HG02938 (cell line): ENCODE measurements around the gene WDR64.
"Not testable (repeated sequence)": the region's sequence is repeated elsewhere in the genome, so short reads cannot be mapped to it uniquely, and the experiment has no call there.

Experiments
- ATAC-seq: cut with Tn5 transposase; IDR thresholded peaks from one replicate; pipeline ENCODE4 v1.9.1; 2021; ENCODE audit warnings: mild to moderate bottlenecking, moderate library complexity; ENCODE audit not compliant: unreplicated experiment

The WDR64 gene

DNA sequence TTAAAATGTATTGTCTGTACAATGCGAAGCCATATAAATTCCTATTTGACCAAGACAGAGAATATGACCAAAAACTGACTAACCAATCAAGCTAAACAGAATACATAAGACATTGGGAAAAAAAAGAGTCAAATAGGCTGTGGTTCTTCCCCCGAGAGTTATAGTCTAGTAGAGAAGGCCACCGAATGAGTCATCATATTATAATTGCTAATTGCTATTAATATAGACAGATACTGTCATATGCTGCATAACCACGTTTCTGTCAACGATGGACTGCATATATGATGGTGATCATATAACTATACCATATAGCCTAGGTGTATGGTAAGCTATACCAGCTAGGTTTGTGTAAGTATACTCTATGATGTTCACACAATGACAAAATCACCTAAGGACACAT lies 82.5 kb downstream of the WDR64 start:
- no peak for ATAC-seq

DNA sequence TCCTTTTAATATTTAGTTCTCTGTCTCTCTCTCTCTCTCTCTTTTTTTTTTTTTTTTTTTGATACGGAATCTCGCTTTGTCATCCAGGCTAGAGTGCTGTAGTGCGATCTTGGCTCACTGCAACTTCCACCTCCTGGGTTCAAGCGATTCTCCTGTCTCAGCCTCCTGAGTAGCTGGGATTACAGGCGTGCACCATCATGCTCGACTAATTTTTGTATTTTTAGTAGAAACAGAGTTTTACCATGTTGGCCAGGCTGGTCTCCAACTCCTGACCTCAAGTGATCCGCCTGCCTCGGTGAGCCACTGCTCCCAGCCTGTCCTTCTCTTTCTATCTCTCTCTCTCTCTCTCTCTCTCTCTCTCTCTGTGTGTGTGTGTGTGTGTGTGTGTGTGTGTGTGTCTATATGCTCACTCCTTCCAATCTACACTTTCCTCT lies 83.4 kb downstream of the WDR64 start:
- not testable (repeated sequence) for ATAC-seq

DNA sequence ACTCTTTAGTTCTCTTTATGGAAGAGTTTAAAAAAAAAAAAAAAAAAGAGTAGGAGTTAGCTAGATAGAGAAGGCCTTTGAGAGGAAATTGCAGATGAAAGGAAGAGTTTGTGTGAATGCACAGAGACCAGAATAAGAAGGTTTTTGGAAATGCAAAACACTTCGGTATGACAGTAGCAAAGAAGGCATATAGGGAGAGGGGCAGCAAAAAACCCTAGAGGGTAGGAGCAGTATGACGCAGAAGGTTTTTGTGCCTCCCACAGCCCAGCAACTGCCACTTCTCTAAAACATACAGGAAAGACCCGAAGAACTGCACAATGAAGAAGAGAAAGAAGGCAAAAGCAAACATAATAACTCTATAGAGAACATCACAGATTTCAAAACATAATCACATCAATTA lies 84.3 kb downstream of the WDR64 start:
- ATAC-seq: no peak

GRCh38 chr1:241738284-241739078 lies 86.4 kb downstream of the WDR64 start:
- ATAC-seq: no peak

DNA sequence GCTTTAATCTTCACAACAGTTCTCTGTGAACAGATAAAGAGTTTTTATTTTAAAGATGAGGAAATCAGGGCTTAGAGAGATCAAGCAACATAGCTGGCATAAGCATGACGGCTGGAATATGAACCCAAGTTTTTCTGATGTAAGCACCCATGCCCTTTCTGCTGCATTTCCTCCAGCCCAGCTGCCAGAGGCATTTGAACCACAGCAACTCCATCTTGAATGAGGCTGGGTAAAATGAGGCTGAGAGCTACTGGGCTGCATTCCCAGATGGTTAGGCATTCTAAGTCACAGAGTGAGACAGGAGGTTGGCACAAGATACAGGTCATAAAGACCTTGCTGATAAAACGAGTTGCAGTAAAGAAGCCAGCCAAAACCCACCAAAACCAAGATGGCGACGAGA lies 90.0 kb downstream of the WDR64 start:
- ATAC-seq: no peak

DNA sequence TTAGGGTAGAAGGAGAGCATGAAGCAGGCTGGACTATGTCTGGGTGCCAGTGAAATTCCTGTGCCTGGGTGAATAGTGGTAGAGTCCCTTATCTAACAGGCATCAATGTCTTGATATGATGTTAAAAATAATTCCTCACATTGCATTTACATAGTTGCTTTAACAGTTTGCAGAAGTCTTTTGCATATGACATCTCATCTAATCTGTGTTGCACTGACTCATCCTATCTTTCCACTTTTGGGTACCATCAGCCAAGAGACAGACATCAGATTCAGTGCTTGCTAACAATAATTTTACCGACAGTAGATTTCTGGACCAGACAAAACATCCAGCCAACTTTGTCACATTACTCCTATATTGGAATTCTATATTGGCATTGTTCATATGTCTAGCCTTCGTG lies 92.5 kb downstream of the WDR64 start:
- ATAC-seq: no peak

DNA sequence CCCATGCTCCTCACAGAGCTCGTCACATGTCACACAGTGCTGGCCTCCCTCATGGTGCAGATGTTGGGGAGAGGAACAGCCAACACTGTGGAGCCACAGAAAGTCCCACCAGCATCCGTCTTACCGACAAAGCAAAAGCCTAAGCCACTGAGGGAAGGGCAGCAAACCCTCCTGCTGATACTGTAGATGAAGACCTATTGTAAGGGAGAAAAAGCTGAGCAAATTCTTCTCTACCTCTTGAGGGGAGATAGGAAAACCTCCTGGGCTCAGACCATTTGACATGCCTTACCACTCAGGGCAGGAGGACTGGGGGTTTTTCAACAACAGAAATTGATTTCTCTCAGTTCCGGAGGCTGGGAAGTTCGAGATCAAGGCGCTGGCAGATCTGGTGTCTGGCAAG lies 95.9 kb downstream of the WDR64 start:
- ATAC-seq: no peak

DNA sequence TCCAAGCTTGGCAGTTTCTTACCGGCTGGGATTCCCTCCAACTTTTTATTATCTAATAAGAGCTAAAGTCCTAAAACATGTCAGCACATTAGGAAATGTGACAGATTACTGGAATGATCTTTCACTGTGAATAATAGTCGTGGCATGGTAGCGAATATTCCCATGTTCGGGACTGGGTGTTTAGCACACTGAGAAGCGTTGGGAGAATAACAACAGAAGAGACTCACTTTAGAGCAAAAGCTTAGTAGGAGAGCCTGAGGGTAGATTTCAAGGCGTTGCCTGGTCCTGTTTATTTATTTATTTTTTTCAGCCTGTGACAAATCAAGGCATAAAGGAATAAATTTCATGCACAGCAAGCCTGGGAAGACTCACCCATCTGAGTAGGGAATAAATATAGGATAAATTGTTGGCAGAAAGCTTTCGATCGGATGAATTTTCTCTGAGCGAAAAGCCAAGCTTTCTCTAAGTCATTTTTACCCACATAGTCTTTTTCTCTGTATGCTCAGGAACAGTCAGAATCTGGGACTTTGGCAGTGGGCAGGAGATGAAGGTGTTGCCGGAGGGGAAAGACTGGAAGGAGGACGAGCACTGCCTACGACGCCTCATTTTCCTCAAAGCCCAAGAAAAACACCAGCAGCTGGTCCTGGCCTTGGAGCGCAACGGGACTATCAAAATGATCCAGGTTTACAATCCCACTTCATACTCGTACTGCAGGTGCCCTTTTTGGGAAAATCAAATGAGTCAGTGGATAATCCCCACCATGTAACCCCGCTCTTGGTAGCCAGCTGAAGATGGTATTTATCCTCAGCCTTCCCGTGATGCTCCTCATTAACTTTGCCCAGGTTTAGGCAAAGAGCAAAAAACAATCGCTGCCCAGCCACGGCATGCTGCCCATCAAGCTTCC lies 97.2 kb downstream of the WDR64 start:
- no peak for ATAC-seq

- no peak for ATAC-seq
These were observed 98.0 kb downstream of the WDR64 start for GRCh38 chr1:241749945-241750695.

DNA sequence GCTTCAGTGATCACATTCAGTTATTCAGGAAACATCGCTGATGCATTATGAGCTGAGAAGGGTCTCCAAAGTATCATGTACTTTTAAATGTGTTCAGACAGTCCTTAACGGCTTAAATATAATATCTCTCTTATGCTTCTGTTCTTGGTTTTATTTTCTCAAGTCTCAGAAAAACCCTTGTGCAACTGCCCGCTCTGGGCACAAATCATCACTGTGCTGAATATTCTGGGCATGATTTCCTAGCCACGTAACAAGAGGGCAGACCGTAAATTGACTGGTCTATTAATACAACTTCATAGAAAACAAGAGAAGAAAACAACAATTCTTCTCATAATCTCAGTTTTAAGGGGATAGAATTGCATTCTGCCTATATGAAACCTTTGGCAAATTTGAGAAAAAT lies 99.4 kb downstream of the WDR64 start:
- ATAC-seq: no peak

DNA sequence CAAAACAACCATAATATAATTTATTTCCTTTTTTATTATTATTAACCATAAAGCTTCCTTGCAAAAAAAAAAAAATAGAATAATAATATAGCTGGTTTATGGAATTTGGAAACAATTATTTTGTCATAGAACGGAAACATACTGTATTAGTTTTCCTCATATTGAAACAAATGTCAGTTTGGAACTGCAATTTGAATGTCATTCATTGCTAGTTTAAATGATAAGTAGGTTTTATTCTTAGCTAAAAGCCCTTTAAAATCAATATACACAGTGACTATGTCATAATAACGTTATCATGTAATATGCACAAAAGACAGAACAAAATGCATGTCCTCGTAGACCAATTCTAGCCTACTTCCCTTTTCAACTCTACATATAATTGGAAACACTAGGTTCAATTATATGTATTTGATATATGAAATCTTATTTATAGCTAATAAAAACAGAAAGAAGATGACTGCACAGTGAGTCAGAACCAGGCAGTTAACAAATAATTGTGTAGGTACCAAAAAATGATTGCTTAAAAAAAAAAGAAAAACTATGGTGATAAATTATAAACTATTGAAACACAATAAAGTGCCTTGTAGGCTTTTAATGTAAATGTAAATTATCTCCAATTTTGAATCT lies 110.7 kb downstream of the WDR64 start:
- ATAC-seq: no peak

DNA sequence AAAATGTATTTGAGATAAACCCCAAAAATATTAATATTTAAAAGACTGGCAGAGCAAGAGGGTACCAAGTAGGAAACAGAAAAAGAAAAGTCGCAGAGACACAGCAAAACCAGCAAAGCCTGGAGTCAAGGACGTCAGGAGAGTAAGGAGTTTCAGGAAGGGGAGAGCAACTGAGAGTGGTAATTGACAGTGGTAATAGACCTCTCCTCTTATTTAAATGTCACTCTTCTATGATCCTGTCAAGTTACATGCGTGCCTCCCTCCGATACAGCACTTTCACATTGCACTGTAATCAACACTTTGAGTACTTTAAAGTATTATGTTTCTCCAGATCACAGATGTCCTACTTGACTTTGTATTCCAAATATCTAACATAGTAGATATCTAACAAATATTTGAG lies 113.3 kb downstream of the WDR64 start:
- no peak for ATAC-seq

- ATAC-seq: no peak
These were observed 115.7 kb downstream of the WDR64 start for GRCh38 chr1:241767737-241768136.

DNA sequence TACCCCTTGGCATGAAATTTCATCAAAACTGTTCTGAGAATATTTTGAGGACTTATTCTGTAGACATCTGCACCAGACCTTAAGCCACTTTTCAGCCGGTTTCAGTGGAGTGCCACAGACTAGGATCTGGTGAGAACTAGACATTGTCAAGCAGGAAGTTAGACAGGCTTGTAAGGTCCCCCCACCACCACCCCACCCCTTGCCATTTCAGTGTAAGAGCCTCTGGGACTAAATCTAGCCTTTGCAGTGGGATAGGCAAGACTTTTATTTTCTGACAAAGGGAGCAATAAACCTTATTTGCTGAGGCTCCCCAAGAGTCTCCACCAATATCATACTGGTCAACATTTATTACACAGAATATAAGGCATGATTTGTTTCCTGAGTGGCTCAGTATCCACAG lies 118.0 kb downstream of the WDR64 start:
- ATAC-seq: no peak

GRCh38 chr1:241771117-241771516 lies 119.0 kb downstream of the WDR64 start:
- ATAC-seq: no peak

GRCh38 chr1:241772932-241773500 lies 120.9 kb downstream of the WDR64 start:
- ATAC-seq: no peak

DNA sequence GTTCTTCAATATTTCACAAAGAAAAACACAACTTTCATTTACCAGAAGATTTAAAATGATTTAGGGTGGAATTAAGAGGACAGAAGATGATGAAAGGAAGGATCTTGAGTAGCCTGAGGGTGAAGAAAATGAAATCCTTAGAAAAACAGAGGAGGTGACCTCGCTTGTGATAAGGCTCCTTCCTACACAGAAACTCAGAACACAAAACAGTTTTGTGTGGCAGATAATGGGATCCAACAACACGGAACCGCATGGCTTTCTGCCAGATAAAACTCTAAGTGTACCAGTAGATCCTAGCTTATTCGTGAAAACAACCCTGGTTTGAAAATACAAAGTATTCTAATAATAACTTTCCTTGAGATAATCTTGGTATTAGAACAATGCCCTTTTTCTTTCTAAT lies 121.9 kb downstream of the WDR64 start:
- no peak for ATAC-seq

- no peak for ATAC-seq
These were observed 122.9 kb downstream of the WDR64 start for GRCh38 chr1:241775021-241775420.

GRCh38 chr1:241776911-241777310 lies 124.8 kb downstream of the WDR64 start:
- no peak for ATAC-seq

GRCh38 chr1:241778117-241778516 lies 126.0 kb downstream of the WDR64 start:
- ATAC-seq: no peak

- ATAC-seq: no peak
These were observed 127.8 kb downstream of the WDR64 start for GRCh38 chr1:241779897-241780296.
